ENCODE results near the gene CTAGE15.
A peak's percentile ranks its signal among the peaks of the same experiment; 100 is the strongest.
"Not testable (repeated sequence)": the region's sequence is repeated elsewhere in the genome, so short reads cannot be mapped to it uniquely, and the experiment has no call there.

The CTAGE15 gene, protein sequence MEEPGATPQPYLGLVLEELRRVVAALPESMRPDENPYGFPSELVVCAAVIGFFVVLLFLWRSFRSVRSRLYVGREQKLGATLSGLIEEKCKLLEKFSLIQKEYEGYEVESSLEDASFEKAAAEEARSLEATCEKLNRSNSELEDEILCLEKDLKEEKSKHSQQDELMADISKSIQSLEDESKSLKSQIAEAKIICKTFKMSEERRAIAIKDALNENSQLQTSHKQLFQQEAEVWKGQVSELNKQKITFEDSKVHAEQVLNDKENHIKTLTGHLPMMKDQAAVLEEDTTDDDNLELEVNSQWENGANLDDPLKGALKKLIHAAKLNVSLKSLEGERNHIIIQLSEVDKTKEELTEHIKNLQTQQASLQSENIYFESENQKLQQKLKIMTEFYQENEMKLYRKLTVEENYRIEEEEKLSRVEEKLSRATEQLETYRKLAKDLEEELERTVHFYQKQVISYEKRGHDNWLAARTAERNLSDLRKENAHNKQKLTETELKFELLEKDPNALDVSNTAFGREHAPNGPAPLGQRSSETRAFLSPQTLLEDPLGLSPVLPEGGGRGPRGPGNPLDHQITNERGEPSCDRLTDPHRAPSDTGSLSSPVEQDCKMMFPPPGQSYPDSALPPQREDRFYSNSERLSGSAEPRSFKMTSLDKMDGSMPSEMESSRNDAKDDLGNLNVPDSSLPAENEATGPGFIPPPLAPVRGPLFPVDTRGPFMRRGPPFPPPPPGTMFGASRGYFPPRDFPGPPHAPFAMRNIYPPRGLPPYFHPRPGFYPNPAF

DNA sequence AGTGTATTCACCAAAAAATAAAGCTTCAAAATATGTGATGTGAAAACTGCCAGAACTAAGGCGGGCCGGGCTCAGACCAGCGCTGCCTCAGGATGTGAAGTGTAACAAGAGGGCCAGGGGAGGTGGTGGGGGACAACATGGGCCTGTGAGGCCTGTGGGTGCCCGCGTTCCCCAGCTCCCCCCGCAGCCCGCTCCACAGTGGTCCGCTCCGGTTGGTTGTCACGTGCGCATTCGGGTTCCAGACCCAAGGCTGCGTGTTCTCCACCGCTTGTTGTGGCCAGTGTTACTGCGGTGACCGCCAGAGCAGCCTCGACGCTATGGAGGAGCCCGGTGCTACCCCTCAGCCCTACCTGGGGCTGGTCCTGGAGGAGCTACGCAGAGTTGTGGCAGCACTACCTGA, at the start of gene CTAGE15:
CTAGE15 (plus strand) TSS at position 301 of the 400 bp plus-strand sequence; CDS start at position 318, 17 bp downstream.
- not testable (repeated sequence) for DNase-seq

DNA sequence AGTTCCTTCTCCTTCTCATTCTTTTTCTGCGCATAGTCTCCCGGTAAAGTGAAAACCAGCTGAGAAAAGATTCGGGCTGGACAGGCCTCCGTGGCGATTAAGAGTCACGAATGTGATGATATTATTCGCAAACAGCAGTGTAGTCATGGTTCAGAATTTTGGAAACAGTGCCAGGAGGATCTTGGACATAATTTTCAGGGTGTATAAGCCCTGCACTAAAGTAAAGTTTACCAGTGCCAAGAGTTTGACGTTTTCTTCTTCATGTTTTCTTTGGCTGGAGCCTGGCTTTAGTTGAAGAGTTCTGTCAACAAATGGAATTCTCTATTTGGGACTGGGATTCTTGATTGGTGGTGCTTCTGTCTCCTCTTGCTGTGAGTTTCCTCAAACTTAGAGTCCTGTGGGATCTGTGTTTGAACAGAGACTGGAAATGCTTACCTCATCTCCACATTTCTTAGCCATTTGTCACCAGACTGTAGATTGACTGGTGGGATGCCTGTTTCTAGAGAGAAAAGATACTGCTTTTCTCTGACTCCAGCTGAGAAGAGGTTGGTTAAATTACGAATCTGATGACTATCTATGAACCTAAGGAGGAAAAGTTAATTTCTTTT, 49.2 kb upstream of the CTAGE15 start:
- not testable (repeated sequence) for DNase-seq

DNA sequence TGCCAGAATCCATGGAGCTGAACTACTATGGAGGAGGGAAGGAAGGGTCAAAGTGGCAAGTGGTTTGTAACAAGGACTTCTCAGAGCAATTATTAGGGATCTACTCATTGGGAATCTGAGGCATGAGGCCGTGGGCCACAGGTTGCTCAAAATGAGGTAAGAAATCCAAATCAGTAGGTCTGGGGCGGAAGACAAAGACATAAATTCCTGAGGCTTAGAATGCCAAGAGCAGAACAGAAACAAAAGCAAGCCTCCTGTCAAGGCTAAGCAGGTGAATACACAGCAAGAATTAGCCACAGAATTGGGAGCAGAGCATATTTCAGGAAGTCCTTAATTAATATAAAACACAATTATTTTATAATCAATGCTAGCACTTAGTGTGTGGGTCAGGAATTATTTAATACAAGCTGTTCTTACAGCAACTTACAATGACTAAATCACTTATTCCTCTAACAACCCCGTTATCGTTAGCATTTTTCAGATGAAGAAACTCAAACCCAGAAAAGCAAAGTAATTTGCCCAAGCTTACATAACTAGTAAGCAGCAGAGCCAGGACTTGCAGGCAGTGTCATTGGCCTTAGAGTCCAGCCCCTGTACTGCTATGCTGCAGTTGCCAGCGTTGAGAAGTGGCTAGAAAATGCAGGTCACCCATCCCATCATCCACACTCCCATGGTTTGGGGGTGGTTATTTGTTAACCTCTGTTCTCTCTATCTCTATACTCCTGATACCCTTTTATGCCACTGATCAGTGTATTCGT, 40.3 kb upstream of the CTAGE15 start:
- DNase-seq, result not testable (repeated sequence)

DNA sequence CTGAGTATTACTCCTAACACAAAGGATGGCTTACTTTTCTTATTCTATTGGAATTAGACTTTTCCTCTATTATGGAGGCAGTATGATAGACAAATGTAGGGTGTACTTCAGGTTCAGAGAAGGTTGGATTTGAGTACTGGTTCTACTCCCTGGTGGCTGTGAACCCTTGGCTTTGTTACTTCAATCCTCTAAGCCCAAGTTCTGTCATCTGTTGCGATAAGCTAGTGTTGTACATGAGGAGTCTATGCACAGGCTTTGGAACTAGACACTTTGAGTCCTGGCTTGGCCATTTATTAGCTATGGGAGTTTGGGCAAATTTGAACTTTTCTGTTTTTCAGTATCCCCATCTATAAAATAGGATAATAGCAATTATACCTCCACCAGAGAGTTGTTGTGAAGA, 39.7 kb upstream of the CTAGE15 start:
- not testable (repeated sequence) for DNase-seq

DNA sequence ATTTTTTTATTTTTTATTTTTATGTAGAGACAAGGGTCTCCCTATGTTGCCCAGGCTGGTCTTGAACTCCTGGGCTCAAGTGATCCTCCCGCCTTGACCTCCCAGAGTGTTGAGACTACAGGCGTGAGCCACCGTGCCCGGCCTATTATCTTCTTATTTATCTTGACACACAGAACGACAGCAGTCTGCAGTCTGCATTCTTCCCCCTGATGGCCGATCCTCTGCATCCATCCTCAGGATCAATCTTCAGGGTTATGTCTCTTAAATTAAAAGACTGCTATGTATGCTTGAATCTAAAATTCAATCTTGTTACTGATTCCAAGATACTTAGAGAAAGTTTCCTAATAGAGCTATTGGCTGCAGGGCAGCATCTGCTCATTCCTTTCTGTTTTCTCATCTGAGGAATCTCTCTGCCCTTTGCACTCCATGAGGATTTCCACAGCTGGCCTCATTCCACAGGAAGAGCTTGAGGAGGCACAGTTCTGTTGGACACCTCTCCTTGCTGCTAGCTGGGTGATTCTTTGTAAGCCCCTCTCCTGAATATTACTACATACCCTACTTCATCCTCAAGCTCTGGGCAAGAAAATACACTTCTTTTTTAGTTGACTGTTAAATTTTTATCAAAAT, 38.3 kb upstream of the CTAGE15 start:
- not testable (repeated sequence) for DNase-seq

DNA sequence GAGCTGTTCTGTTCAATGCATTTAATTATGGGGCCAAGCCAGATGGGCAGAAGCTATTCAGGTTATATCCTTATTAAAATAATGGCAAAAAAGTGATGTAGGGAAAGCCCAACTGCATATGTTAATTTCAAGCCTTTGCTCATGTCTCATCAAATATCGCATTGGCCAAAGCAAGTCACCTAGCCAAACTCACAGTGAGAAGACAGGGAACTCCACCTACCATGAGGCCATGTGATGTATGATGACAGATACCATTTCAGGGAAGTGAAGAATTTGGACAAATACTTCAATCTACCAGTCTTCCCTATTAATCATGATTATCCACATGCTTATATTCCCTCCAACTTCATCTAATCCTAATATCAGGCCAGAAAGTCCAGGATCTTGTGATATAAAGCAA, 35.2 kb upstream of the CTAGE15 start:
- DNase-seq, result not testable (repeated sequence)

DNA sequence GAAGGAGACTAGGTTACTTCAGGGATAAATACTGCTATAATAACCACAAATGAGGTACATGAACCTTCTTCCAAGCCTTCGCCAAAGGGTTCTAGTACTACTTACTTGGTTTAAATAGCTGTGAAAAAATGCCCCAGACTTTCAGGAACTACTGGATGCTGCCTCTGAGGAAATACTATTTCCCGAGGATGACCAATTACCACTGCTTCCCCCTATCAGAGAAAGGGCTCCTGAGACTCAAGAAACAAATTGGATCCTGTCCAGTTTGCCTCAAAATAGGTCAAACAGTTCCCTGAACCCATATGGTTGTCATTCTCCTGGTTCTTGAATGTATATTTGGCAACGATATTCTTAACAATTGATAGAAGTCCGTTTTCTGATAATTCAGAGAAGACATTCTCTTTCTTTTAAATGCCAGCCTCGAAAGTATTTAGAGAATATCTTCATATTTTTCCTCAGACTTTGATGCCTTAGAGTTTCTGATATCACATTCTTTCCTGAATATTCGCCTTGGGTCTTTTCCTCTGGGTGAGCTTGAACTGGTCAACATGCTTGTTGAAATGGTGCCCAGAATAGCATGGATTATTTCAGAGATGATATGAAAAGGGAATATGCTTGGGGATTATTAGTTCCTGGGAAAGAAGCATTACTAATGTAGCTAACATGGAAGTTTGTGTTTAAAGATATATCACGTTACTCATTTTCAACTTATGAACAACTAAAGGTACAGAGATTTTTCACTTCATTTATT, 28.1 kb upstream of the CTAGE15 start:
- not testable (repeated sequence) for DNase-seq

DNA sequence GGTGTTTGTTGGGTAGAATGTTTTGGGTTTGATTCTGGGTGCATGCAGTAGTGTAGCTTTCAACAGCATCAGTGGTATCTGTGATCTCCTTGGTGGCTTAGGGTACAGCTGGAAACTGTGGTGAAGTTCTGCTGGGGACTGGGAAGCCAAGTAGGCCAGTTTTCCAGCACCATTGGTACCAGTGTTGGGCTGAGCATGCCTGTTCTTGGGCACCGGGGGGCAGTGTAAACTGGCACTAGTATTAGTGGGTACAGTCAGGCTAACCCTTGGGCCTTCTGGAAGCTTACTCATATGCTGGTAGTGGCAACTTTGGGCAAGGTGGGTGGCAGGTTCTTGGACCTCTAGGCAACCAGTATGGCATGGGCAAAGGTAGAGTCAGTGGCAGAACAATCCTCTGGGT, 15.6 kb upstream of the CTAGE15 start:
- not testable (repeated sequence) for DNase-seq

DNA sequence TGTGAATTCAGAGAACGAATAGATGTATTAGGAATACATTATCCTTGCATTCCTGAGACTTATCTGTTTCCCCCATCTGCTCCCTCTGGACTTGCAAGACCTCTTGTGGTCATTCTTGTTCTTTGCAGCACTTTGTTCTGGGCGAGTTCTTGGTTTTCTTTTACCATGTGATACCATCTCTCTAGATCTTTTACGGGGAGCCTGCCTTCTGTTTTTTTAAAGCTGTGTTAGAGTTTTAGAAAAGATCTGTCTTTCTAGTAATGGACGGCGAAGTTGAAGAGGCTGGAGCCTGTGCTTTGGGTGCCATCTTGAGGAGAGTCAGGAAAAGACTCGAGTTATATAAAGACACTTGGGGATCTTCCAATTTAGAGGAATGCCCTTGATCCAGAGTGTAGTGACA, 8.3 kb upstream of the CTAGE15 start:
- DNase-seq, result not testable (repeated sequence)

DNA sequence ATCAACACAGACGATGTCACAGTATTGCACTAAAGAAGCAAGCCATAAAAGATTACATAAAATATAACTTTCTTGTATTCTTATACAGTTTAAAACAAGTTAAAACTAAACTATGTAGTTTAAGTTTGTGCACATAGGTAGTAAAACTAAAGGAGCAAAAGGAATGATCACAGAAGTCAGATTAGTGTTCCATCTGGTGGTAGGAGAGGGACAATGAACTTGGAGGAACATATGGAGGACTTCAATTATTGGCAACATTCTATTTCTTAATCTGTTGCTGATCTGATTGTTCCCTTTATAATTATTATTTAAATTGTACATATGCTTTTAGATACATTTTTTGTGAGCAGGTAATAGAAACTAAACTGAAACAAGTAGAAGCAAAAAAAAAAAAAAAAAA, 5.6 kb upstream of the CTAGE15 start:
- not testable (repeated sequence) for DNase-seq

DNA sequence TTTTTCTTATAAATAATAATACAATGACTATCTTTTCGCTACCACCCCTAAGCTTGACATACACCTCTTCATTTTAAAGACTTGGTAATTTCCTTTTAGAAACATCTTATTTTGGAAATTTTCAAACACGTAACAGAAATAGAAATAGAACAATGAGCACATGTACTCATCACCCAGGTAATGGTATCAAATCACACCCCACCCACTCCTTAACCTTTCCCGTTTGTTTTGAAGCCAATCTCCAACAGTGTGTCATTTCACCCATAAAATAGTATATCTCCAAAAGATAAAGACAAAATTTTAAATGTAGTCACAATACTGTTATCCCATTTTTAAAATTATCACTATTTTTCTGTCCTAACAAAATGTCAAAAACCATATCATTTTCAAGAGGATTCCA, 16.6 kb downstream of the CTAGE15 start:
- not testable (repeated sequence) for DNase-seq

DNA sequence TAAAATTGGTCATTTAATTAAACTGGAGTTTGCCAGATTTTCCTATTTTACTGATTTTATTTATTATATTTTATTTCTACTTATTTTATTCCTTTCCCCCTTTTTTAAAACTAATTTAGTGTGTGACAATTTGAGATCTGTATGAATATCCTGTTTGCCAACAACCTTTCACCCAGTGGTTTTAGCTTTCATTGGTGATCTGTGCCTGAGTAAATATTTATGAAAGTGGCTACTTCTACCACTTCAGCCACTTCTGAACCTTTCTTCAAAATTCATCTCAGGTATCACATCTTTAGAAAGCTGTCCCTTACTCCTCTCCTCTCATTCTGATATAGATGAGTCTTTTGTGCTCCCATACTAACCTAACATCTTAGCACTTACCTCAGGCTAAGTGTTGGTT, 18.3 kb downstream of the CTAGE15 start:
- not testable (repeated sequence) for DNase-seq

DNA sequence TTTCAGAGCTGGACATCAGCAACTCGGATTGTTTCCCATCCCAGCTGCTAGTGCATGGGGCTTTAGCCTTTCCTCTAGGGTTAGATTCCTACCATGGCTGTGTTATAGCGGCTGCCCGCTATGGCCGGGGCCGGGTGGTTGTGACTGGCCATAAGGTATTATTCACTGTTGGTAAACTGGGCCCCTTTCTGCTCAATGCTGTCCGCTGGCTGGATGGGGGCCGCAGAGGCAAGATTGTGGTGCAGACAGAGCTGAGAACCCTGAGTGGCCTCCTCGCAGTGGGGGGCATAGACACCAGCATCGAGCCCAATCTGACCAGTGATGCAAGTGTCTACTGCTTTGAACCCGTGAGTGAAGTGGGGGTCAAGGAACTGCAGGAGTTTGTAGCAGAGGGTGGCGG, 26.5 kb downstream of the CTAGE15 start:
- not testable (repeated sequence) for DNase-seq

DNA sequence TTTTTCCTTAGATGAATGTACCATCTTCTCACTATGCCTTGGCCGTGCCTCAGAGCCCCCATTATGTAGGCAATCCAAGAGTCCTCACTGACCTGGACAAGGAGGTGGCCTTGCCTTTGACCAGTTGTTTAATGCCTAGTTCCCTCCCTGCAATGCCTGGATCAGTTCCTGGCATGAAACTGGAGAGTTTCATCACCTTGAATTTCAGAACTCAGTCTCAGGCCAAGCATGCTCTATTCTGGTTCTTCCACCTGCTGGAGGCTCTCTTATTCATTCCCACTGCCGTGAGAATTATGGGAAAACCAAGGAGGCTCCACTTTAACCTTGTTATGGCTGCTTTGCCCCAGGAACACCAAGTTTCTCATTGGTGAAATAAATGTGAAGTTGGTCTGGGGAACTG, 31.9 kb downstream of the CTAGE15 start:
- DNase-seq, result not testable (repeated sequence)

DNA sequence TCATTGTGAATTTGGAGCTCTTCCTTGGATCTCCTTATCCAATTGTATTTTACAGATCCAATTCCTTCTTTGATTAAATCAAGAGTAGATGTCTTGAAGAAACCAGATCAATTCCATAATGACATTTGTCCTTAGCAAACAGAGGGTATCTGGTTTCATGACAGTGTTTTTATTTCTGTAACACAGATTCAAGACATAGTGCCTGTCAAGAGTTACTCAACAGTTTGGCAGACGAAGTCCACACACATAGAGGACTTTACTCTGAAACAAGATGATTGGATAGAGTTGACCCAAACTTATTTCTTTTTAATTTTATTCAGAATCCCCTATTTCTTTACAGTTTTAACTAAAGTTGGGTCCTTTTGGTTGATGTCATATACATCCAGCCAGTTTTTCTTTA, 34.5 kb downstream of the CTAGE15 start:
- not testable (repeated sequence) for DNase-seq

DNA sequence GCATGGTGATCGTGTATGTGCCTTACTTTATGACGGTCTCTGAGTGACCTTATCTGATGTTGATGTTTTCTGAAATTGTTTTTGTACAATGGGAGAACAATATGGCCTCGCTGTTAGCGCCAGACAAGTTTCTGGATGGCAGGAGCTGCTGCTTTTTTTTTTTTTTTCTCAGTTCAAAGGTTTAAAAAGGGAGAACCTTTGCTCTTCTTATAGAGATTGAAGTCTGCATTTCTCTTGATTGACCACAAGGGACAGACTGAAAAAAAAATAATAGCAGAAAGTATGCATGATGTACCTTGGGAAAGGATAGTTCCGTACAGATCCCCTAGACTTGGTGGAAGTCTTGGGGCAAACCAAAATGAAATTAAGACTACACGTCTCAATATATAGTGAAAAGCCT, 43.9 kb downstream of the CTAGE15 start:
- DNase-seq, result not testable (repeated sequence)

DNA sequence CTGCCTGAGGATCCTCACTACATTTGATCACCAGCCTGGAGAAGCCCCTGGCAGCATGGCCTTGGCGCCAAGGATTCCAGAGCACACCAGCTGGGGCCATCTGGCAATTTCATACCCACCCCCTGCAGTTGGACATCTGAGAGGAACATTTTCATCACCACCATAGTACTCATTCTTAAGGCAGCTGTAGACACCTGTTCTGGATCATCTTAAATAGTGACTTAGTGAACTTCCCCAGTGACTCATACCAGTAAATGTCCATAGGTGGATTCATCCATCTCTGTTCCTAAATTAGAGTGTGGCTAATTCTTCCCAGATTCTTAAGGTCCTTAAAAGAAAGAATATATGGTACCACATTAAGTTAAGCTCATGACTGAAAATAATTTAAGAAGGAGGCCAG, 45.6 kb downstream of the CTAGE15 start:
- not testable (repeated sequence) for DNase-seq

DNA sequence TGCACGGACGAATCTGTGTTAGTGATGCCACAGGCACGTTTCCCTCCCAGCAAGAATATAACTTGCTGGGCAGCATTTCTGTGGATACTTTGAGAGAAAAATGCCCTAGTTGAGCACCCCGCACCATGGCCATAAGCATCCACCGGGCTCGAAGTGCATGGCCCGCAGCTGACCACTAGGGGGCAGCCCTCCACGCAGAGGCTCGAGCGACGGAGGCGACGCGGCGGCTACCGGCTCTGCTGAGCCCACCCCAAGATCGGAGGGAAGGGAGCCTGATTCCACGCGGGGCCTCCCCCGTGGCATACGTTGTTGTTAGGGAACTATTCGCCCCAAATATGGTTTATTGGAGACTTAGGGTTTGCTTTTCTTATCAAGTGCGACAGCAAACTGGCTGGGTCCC, 48.5 kb downstream of the CTAGE15 start:
- not testable (repeated sequence) for DNase-seq

DNA sequence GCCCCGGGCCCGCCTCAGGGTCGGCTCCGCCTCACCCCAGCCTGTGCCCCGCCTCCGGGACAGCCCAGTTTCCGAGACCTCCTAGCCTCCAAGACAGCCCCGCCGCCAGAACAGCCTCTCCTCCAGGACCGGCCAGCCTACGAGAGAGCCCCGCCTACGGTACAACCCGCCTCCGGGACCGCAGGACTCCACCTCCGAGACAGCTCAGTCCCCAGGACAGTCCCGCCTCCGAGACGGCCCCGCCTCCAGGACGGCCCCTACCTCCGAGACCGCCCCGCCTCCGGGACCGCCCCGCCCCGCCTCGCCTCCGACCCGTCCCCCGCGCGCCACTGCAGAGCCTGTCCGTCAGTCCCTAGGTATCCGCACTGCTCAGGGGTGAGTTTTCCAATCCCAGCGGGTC, 49.0 kb downstream of the CTAGE15 start, which contains the start of gene TCAF2:
TCAF2 (plus strand) TSS at position 329 of the 400 bp plus-strand sequence.
- peak; percentile 60 for DNase-seq

DNA sequence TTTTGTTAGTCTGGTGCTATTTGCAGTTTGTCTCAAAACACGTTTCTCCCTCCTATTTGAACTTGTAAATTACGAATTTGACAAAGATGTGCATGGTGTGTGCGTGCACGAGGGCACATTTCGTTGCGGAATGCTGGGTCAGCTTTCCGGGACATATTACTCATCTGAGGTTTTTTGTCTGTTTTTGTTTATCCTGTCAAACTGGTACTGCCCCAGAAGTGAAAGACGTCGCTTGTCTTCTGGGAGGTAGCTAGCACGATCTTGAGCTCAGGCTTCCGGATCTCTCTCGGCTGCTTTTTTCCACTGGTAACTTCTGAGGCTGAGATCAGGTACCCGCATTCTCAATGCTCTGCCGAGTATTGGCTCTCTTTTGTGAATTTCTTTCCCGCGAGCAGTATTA, 49.6 kb downstream of the CTAGE15 start:
- DNase-seq, result not testable (repeated sequence)

DNA sequence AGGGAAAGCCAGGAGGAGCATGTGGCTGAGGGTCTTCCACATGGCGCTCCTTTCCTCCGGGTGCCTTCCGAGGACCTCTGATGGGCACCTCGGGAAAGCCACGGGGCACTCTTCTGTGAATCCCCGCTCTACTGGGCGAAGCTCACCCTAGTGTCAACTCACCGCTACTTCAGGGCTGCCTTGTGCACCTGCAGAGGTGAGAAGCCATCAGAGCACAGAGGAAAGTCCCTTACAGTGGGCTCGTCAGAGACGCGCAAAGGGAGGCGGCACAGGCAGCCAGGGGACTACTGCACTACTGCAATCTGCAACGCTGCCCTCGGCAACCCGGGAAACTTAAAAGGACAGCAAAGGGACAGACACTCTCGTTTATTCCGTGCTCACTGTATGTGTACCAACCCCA, 50.5 kb downstream of the CTAGE15 start:
- not testable (repeated sequence) for DNase-seq

Data from activated CD4-positive, alpha-beta T cell treated with anti-CD3 and anti-CD28 coated beads for 1 hour (primary cell).